ENCODE results near the gene FGF14.

FGF14 gene

DNA sequence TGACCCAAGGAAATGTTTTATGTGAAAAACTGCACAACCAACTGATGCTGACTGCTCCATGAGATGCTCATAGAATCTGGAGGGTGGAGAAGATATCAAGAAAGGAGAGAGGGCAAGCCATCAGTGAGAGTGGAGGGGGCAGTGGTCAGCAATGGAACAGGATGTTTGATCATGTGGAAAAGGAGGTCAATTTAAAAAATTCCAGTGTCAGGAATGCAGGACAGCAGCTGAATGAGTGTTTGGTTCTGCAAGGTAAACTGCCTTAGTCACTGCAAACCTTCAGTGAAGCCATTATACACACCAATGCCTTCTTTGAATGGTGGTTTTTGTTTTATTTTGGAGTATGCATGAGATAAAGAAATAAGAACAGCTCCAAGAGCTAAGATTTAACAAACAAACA is 121.5 kb downstream of the FGF14 start:
- no peak for DNase-seq (ENCODE audit: low spot score)
- in situ Hi-C loops (cut with MboI; ENCODE audit: low pct_unique_long_range_greater_than_20kb, low sequenced_read_pairs, unreplicated experiment) = no loop called here

DNA sequence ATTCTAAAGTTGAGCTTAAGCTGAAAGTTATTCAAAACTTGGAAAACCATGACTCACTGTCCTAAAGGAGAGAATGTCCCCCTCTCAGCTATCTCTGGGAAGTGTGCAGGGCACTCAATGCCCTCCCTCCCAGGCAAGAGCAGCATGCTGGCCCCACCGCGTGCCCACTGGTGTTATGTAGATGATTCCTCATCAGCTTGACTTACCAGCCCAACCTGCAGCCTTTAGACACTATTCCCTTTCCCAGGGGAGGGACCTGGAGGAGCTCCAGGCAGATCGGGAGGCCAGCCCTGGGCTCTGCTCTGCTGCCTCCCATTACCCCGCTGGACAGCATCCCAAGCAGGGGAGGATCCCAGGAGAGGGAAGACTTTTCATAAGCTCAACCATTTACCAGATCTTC is 124.6 kb downstream of the FGF14 start:
- no peak for DNase-seq (ENCODE audit: low spot score)
- in situ Hi-C loops (cut with MboI; ENCODE audit: low pct_unique_long_range_greater_than_20kb, low sequenced_read_pairs, unreplicated experiment) = no loop called here
- TF ChIP-seq, protein P1, sequence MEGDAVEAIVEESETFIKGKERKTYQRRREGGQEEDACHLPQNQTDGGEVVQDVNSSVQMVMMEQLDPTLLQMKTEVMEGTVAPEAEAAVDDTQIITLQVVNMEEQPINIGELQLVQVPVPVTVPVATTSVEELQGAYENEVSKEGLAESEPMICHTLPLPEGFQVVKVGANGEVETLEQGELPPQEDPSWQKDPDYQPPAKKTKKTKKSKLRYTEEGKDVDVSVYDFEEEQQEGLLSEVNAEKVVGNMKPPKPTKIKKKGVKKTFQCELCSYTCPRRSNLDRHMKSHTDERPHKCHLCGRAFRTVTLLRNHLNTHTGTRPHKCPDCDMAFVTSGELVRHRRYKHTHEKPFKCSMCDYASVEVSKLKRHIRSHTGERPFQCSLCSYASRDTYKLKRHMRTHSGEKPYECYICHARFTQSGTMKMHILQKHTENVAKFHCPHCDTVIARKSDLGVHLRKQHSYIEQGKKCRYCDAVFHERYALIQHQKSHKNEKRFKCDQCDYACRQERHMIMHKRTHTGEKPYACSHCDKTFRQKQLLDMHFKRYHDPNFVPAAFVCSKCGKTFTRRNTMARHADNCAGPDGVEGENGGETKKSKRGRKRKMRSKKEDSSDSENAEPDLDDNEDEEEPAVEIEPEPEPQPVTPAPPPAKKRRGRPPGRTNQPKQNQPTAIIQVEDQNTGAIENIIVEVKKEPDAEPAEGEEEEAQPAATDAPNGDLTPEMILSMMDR (IDR thresholded peaks at IDR 0.05; ENCODE audit: extremely low read depth, insufficient read depth, missing control alignments) = no peak

More for the DNA sequence above, 121.5 kb downstream of the FGF14 start:
- TF ChIP-seq, protein P1 (IDR thresholded peaks at IDR 0.05; ENCODE audit: extremely low read depth, insufficient read depth, missing control alignments) = no peak

DNA sequence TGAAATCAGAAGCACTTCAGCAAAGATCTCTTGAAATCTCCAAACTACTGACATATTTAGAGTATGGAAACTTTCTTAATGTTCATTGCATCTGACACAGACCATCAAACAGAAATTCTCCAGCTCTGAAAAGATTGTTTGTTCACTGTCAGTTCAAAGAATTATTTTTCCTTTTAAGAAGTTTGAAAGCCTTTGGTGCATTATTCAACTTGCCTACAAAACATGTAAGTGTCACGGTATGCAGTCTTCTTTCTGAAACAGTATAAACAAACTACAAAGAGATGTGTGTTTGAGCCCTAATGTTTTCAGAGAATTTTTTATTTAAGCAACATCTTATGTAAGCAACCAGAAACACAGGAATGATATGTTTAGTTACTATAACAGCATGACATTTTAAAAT is 125.4 kb downstream of the FGF14 start:
- TF ChIP-seq, protein P1 (IDR thresholded peaks at IDR 0.05; ENCODE audit: extremely low read depth, insufficient read depth, missing control alignments) = no peak
- no peak for DNase-seq (ENCODE audit: low spot score)
- in situ Hi-C loops (cut with MboI; ENCODE audit: low pct_unique_long_range_greater_than_20kb, low sequenced_read_pairs, unreplicated experiment) = no loop called here

DNA sequence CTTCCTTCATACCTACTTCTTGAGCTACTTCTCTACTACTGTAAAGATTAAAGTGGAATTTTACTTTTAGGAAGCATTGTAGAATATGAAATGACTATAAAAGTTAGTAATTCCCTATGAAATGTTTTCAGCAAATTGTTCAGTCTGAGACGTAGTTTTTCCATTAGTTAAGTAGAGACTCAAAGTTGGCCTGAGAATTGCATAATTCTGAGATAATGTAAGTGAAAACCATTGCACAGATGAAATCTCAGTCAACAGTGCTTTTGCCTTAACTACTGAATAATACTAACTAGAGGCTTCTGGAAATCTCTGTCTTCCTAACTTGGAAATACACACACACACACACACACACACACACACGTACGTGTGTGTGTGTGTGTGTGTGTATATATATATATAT is 125.9 kb downstream of the FGF14 start:
- in situ Hi-C loops (cut with MboI; ENCODE audit: low pct_unique_long_range_greater_than_20kb, low sequenced_read_pairs, unreplicated experiment) = no loop called here
- no peak for DNase-seq (ENCODE audit: low spot score)
- TF ChIP-seq, protein P1 (IDR thresholded peaks at IDR 0.05; ENCODE audit: extremely low read depth, insufficient read depth, missing control alignments) = no peak

DNA sequence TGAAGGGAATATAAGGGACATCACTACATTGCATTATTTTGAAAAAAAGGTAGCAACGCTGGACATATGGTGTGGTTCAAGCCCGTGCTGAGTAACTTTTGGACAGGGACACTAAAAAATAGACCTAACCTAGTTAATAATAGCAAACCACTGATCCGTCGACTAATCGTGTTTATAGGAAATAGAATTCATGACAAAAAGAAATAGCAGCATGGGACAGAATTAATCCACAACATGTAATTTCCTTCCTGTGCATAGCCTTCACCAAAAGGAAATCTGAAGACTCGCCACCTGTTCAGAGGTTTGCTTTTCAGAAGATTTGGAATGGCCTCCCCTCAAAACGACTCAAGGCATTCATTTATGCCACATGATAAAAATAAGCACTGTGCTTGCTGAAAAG is 128.7 kb downstream of the FGF14 start:
- in situ Hi-C loops (cut with MboI; ENCODE audit: low pct_unique_long_range_greater_than_20kb, low sequenced_read_pairs, unreplicated experiment) = no loop called here
- no peak for DNase-seq (ENCODE audit: low spot score)
- TF ChIP-seq, protein P1 (IDR thresholded peaks at IDR 0.05; ENCODE audit: extremely low read depth, insufficient read depth, missing control alignments) = no peak

DNA sequence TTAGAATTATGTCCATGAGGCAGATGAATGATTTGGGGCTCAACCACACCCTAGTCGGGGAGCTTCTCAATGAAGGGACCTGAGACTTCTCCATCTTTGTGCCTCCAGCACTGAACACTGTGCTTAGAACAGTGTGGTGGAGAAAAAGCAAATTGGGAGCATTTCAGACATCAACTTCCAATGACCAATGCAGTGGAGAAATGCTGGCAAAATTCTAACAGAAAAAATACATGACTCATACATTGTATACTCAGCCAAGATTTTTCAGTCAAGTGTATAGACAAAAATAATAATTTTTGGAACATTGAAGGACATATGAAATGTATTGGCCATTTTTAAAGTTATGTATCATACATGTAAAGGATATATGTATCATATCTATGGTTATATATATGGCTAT is 134.7 kb downstream of the FGF14 start:
- no peak for DNase-seq (ENCODE audit: low spot score)
- TF ChIP-seq, protein P1 (IDR thresholded peaks at IDR 0.05; ENCODE audit: extremely low read depth, insufficient read depth, missing control alignments) = no peak
- in situ Hi-C loops (cut with MboI; ENCODE audit: low pct_unique_long_range_greater_than_20kb, low sequenced_read_pairs, unreplicated experiment) = no loop called here

DNA sequence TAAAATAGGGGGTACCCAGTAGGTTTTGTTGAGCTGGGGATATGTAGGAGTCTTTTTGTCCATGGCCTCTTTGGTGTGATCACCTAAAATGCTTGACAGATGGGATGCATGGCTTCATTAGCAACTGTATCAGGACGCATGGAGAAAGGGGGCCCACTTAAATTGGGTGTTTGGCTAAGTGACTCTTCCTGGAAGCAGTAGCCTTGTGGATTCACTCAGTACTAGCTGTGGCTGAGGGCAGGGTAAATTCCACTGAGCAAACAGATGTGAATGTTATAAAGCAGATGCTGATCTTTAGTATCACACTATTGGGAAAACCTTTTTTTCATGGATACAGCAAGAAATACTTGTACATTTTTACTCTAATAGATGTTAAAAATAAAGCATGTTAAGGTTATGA is 140.0 kb downstream of the FGF14 start:
- in situ Hi-C loops (cut with MboI; ENCODE audit: low pct_unique_long_range_greater_than_20kb, low sequenced_read_pairs, unreplicated experiment) = no loop called here
- TF ChIP-seq, protein P1 (IDR thresholded peaks at IDR 0.05; ENCODE audit: extremely low read depth, insufficient read depth, missing control alignments) = no peak
- no peak for DNase-seq (ENCODE audit: low spot score)

Data from GM13977 (cell line).